Lower leg skin (tissue), 3 donors: ENCODE results near the gene DUSP2.

Experiments used
- POLR2A ChIP-seq, 2 donors: fragments of 450-650 bp; IDR thresholded peaks; one replicate each; pipeline ENCODE4 v1.6.1; 2016 to 2017; ENCODE audit warnings: antibody characterized with exemption in 2 of 2, mild to moderate bottlenecking in 1 of 2, moderate library complexity in 1 of 2
- TF ChIP-seq, protein P1 (sequence below), 3 donors: fragments of 450-650 bp; IDR thresholded peaks; one replicate each; pipeline ENCODE4 v1.5.1; 2016; ENCODE audit warnings: antibody characterized with exemption in 3 of 3, mild to moderate bottlenecking in 3 of 3, moderate library complexity in 2 of 3

DNA sequence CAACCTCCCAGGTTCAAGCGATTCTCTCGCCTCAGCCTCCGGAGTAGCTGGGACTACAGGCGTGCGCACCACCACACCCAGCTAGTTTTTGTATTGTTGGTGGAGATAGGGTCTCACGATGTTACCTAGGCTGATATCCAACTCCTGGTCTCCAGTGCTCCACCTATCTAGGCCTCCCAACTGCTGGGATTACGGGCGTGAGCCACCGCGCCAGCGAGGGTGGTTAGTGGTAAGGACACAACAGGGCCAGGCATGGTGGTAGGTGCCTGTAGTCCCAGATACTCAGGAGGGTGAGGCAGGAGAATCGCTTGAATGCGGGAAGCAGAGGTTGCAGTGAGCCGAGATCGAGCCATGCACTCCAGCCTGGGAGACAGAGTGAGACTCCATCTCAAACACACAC is 26.6 kb upstream of the DUSP2 start:
- TF ChIP-seq POLR2A (IDR thresholded peaks at IDR 0.05): no peak
- TF ChIP-seq, protein P1, sequence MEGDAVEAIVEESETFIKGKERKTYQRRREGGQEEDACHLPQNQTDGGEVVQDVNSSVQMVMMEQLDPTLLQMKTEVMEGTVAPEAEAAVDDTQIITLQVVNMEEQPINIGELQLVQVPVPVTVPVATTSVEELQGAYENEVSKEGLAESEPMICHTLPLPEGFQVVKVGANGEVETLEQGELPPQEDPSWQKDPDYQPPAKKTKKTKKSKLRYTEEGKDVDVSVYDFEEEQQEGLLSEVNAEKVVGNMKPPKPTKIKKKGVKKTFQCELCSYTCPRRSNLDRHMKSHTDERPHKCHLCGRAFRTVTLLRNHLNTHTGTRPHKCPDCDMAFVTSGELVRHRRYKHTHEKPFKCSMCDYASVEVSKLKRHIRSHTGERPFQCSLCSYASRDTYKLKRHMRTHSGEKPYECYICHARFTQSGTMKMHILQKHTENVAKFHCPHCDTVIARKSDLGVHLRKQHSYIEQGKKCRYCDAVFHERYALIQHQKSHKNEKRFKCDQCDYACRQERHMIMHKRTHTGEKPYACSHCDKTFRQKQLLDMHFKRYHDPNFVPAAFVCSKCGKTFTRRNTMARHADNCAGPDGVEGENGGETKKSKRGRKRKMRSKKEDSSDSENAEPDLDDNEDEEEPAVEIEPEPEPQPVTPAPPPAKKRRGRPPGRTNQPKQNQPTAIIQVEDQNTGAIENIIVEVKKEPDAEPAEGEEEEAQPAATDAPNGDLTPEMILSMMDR (IDR thresholded peaks at IDR 0.05): no peak
